Islet of Langerhans (tissue), 1 donor: ENCODE data around the gene SYNGR1.

Experiments used
- FAIRE-seq: peaks from one replicate; lab custom pipeline; 2011; peaks lifted over from hg19 to GRCh38; lab: Jason Lieb, UNC

SYNGR1 gene

DNA sequence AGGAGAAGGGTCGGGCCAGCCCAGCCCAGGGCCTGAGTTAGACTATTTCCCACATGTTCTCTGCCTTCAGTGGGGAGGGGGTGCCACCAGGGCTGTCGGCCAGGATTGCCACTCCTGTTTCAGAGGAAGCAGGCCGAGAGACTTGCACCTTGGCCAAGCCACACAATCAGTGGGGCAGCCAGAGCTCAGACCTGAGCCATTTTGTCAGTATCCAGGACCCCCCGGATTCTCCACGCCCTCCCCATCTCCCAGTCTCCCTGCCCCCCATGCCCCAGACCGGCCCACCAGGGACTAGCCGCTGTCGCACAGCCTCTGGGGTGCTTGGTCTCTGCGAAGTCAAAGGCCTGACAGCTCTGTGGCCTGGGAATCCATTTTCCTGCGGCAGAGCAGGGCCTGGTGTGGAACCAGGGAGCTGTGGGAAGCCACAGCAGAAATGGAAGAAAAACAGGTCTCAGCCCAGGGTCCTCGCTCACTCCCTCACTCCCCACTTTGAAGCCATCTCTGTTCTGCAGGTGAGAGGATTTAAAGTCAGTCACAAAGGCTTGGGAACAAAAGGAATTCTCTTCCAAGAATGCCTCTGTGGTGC lies 81.5 kb downstream of the SYNGR1 start:
- no peak for FAIRE-seq

DNA sequence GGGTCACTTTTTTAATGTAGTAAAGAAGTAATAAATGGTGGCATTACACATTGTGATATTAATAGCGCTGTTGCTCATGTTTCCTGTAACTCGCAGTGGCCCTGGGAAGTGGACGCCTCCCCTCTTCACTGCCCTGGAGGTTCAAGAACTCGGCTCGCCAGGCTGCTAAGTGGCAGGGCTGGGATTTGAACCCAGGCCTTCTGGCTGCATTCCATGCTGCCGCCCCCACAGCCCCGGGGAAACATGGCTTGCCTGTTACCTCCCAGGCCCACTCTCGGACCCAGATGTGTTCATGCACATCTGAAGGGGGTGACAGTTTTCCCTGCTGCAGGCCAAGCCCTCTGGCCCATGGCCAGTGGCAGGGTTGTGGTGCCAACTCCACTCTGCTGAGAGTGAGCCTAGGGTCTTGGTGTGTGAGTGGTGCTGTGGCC lies 82.0 kb downstream of the SYNGR1 start:
- FAIRE-seq = no peak

GRCh38 chr22:39432361-39432811 lies 82.6 kb downstream of the SYNGR1 start:
- no peak for FAIRE-seq

- FAIRE-seq = no peak
These were observed 83.9 kb downstream of the SYNGR1 start for GRCh38 chr22:39433476-39434242.

- no peak for FAIRE-seq
These were observed 84.5 kb downstream of the SYNGR1 start for GRCh38 chr22:39434243-39434653.

- no peak for FAIRE-seq
These were observed 84.9 kb downstream of the SYNGR1 start for GRCh38 chr22:39434721-39435120.
